ENCODE measurements around the gene CRAT. TPM values are rescaled to one million over a fixed set of nuclear protein-coding genes. Genes with fewer than 3 reads are reported as not detected.

Gene CRAT
- total and polyA plus RNA-seq, 8 donors, result 13.0 to 92.2 (median 29.2) TPM

GRCh38 chr9:129151469-129151868, 40.9 kb upstream of the CRAT start:
- Histone ChIP-seq H3K36me3 (peaks cover 12 to 88% (median 72%) of the 10 kb centered on the region in 4 donors), H3K27ac (no peak overlapping the region), H3K4me3 (no peak overlapping the region), H3K4me1 (peaks cover 5 to 22% (median 15%) of the 10 kb centered on the region in 4 donors), H3K9me3 (no peaks in the 10 kb centered on the region), H3K27me3 (no peaks in the 10 kb centered on the region)
- WGBS, 5 donors, result 86 to 93% (median 87%) methylated on average over 15 of the region's 15 CpGs
- intact Hi-C loops (cut with DNase I; ENCODE audit: low total_unique reads), result no loop called here
- DNase-seq, result no peak
- TF ChIP-seq POLR2A (IDR thresholded peaks at IDR 0.05), result no peak
- TF ChIP-seq, protein P1, sequence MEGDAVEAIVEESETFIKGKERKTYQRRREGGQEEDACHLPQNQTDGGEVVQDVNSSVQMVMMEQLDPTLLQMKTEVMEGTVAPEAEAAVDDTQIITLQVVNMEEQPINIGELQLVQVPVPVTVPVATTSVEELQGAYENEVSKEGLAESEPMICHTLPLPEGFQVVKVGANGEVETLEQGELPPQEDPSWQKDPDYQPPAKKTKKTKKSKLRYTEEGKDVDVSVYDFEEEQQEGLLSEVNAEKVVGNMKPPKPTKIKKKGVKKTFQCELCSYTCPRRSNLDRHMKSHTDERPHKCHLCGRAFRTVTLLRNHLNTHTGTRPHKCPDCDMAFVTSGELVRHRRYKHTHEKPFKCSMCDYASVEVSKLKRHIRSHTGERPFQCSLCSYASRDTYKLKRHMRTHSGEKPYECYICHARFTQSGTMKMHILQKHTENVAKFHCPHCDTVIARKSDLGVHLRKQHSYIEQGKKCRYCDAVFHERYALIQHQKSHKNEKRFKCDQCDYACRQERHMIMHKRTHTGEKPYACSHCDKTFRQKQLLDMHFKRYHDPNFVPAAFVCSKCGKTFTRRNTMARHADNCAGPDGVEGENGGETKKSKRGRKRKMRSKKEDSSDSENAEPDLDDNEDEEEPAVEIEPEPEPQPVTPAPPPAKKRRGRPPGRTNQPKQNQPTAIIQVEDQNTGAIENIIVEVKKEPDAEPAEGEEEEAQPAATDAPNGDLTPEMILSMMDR (IDR thresholded peaks at IDR 0.05), result no peak
- TF ChIP-seq EP300 (IDR thresholded peaks at IDR 0.05), result no peak
- no peak for TF ChIP-seq POLR2AphosphoS5 (IDR thresholded peaks at IDR 0.05)

GRCh38 chr9:129150672-129151211, 40.1 kb upstream of the CRAT start:
- no peak for DNase-seq
- TF ChIP-seq POLR2A (IDR thresholded peaks at IDR 0.05) (no peak), EP300 (IDR thresholded peaks at IDR 0.05) (no peak), POLR2AphosphoS5 (IDR thresholded peaks at IDR 0.05) (no peak)
- TF ChIP-seq, protein P1 (IDR thresholded peaks at IDR 0.05), result no peak
- intact Hi-C loops (cut with DNase I; ENCODE audit: low total_unique reads), result no loop called here
- no peak overlapping the region for H3K27ac ChIP-seq
- H3K36me3 ChIP-seq, result peaks cover 18 to 88% (median 69%) of the 10 kb centered on the region in 4 donors
- 81 to 95% (median 88%) methylated on average over 13 to 18 of the region's 18 CpGs for WGBS, 5 donors
- H3K27me3 ChIP-seq, result no peaks in the 10 kb centered on the region
- no peaks in the 10 kb centered on the region for H3K9me3 ChIP-seq
- no peak overlapping the region for H3K4me3 ChIP-seq
- peaks cover 12 to 30% (median 23%) of the 10 kb centered on the region in 4 donors for H3K4me1 ChIP-seq

DNA sequence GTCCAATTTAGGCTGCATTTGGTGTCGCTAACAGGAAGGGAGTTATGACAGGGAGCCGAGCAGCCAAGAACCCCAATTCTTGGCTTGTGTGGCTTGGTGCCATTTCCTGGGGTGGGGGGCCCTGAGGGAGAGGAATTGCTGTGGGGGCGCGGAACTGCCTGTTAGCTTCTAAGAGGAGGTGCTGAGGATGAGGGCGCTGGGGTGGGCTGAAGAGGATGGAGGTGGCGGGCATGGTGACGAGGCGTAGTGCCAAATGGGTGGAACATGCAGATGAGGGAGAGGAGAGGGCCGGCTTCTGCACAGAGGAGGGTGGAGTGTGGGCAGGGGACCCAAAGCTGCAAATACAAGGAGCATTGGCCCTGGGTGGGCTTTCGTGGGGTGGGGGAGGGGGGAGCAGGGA, 39.5 kb upstream of the CRAT start:
- no peak overlapping the region for H3K4me3 ChIP-seq
- TF ChIP-seq POLR2AphosphoS5 (IDR thresholded peaks at IDR 0.05) (no peak), POLR2A (IDR thresholded peaks at IDR 0.05) (no peak), EP300 (IDR thresholded peaks at IDR 0.05) (no peak)
- TF ChIP-seq, protein P1 (IDR thresholded peaks at IDR 0.05), result no peak
- no peak for DNase-seq
- H3K27me3 ChIP-seq, result no peaks in the 10 kb centered on the region
- WGBS, 5 donors, result 79 to 87% (median 86%) methylated on average over 10 of the region's 10 CpGs
- H3K9me3 ChIP-seq, result no peaks in the 10 kb centered on the region
- H3K4me1 ChIP-seq, result peaks cover 19 to 36% (median 29%) of the 10 kb centered on the region in 4 donors
- peaks cover 18 to 90% (median 64%) of the 10 kb centered on the region in 4 donors for H3K36me3 ChIP-seq
- intact Hi-C loops (cut with DNase I; ENCODE audit: low total_unique reads), result no loop called here
- H3K27ac ChIP-seq, result no peak overlapping the region

GRCh38 chr9:129149442-129149841, 38.8 kb upstream of the CRAT start:
- 79 to 86% (median 82%) methylated on average over 6 of the region's 6 CpGs for whole genome bisulfite sequencing, 5 donors
- peaks cover 22 to 43% (median 34%) of the 10 kb centered on the region in 4 donors for H3K4me1 ChIP-seq
- intact Hi-C loops (cut with DNase I; ENCODE audit: low total_unique reads), result no loop called here
- TF ChIP-seq POLR2A (IDR thresholded peaks at IDR 0.05) (no peak), POLR2AphosphoS5 (IDR thresholded peaks at IDR 0.05) (no peak), EP300 (IDR thresholded peaks at IDR 0.05) (no peak)
- TF ChIP-seq, protein P1 (IDR thresholded peaks at IDR 0.05), result no peak
- DNase-seq, result no peak
- peaks cover 18 to 89% (median 59%) of the 10 kb centered on the region in 4 donors for H3K36me3 ChIP-seq
- no peak overlapping the region for H3K4me3 ChIP-seq
- peak overlapping the region in 1 of 5 donors; percentile 34 for H3K27ac ChIP-seq
- H3K27me3 ChIP-seq, result no peaks in the 10 kb centered on the region
- H3K9me3 ChIP-seq, result no peaks in the 10 kb centered on the region

Data from stomach (tissue), 9 donors.